Suprapubic skin (tissue), 4 donors: ENCODE results near the gene MYEOV.

Source experiments
- CTCF ChIP-seq, 2 donors: fragments of 200-600 bp in 1 of 2; fragments of 450-650 bp in 1 of 2; sonication (generic) in 1 of 2; IDR thresholded peaks; one replicate each; pipeline ENCODE4 v1.5.1; 2016 to 2019; ENCODE audit warnings: antibody characterized with exemption in 2 of 2, mild to moderate bottlenecking in 1 of 2, moderate library complexity in 1 of 2
- POLR2A ChIP-seq, 2 donors: fragments of 450-650 bp; IDR thresholded peaks; one replicate each; pipeline ENCODE4 v1.6.1; 2017; ENCODE audit warnings: antibody characterized with exemption in 2 of 2, mild to moderate bottlenecking in 2 of 2, moderate library complexity in 2 of 2
- POLR2AphosphoS5 ChIP-seq, 3 donors: sonication (generic); formaldehyde crosslinking; IDR thresholded peaks; one replicate each; pipeline ENCODE4 v1.6.1; 2017; ENCODE audit warnings: antibody characterized with exemption in 3 of 3

- TF ChIP-seq CTCF (IDR thresholded peaks at IDR 0.05) (no peak), POLR2A (IDR thresholded peaks at IDR 0.05) (no peak), POLR2AphosphoS5 (IDR thresholded peaks at IDR 0.05) (no peak)
Observed at GRCh38 chr11:69269388-69269787, 24.6 kb upstream of the MYEOV start.
